ENCODE data around the gene SRL. TPM values are rescaled to one million over a fixed set of nuclear protein-coding genes. Genes with fewer than 3 reads are reported as not detected.

The SRL gene
- total and polyA plus RNA-seq, 4 donors = 0.14 to 0.22 (median 0.17) TPM

DNA sequence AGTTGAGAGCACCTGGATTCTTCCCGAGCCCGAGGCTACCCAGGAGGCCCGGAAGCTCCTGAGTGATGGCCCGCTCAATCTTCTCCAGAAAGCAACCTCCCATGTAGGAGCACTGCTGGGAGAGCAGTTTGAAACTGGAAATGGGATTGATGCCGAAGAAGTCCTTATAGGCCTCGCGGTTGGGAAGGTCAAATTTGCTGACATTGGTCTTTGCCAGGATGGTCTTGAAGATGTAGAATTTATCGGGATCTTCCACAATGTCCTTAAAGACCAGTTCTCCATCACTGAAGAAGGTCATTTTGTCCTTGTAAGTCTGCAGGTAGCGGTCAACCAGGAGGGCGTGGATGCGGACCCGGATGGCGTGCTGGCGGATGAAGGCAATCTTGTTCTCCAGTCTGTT lies 49.7 kb downstream of the SRL start:
- Histone ChIP-seq H3K9ac (ENCODE audit: low read depth in 1 of 2, low read length in 2 of 2) (no peak overlapping the region), H3K27ac (ENCODE audit: low read depth in 1 of 2, low read length in 2 of 2) (no peak overlapping the region), H3K4me1 (ENCODE audit: control insufficient read depth in 4 of 4, insufficient read depth in 4 of 4, low read length in 3 of 4) (no peaks in the 10 kb centered on the region), H3K4me3 (ENCODE audit: low read depth in 1 of 3, low read length in 3 of 3) (no peak overlapping the region), H3K27me3 (ENCODE audit: control insufficient read depth in 4 of 4, insufficient read depth in 4 of 4, low read length in 3 of 4) (no peaks in the 10 kb centered on the region), H3K36me3 (ENCODE audit: control insufficient read depth in 4 of 4, insufficient read depth in 3 of 4, low read depth in 1 of 4, low read length in 3 of 4) (no peaks in the 10 kb centered on the region), H3K9me3 (ENCODE audit: control insufficient read depth in 4 of 4, low read length in 3 of 4) (no peaks in the 10 kb centered on the region)
- TF ChIP-seq NR2F2 (IDR thresholded peaks at IDR 0.05) (no peak), HNF4G (IDR thresholded peaks at IDR 0.05) (no peak), RAD21 (IDR thresholded peaks at IDR 0.05) (no peak), GABPA (IDR thresholded peaks at IDR 0.05 in 1 of 2, conservative IDR thresholded peaks at IDR 0.05 in 1 of 2) (no peak), RXRA (IDR thresholded peaks at IDR 0.05) (no peak), SP1 (IDR thresholded peaks at IDR 0.05) (no peak), JUND (IDR thresholded peaks at IDR 0.05) (no peak), YY1 (IDR thresholded peaks at IDR 0.05) (no peak), HNF4A (conservative IDR thresholded peaks at IDR 0.05) (no peak)
- TF ChIP-seq, protein P1, sequence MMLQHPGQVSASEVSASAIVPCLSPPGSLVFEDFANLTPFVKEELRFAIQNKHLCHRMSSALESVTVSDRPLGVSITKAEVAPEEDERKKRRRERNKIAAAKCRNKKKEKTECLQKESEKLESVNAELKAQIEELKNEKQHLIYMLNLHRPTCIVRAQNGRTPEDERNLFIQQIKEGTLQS (IDR thresholded peaks at IDR 0.05) = no peak
- TF ChIP-seq, protein P2, sequence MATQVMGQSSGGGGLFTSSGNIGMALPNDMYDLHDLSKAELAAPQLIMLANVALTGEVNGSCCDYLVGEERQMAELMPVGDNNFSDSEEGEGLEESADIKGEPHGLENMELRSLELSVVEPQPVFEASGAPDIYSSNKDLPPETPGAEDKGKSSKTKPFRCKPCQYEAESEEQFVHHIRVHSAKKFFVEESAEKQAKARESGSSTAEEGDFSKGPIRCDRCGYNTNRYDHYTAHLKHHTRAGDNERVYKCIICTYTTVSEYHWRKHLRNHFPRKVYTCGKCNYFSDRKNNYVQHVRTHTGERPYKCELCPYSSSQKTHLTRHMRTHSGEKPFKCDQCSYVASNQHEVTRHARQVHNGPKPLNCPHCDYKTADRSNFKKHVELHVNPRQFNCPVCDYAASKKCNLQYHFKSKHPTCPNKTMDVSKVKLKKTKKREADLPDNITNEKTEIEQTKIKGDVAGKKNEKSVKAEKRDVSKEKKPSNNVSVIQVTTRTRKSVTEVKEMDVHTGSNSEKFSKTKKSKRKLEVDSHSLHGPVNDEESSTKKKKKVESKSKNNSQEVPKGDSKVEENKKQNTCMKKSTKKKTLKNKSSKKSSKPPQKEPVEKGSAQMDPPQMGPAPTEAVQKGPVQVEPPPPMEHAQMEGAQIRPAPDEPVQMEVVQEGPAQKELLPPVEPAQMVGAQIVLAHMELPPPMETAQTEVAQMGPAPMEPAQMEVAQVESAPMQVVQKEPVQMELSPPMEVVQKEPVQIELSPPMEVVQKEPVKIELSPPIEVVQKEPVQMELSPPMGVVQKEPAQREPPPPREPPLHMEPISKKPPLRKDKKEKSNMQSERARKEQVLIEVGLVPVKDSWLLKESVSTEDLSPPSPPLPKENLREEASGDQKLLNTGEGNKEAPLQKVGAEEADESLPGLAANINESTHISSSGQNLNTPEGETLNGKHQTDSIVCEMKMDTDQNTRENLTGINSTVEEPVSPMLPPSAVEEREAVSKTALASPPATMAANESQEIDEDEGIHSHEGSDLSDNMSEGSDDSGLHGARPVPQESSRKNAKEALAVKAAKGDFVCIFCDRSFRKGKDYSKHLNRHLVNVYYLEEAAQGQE (IDR thresholded peaks at IDR 0.05) = no peak
- 97% methylated on average over 14 of the region's 14 CpGs for WGBS
- no peak for DNase-seq (ENCODE audit: low spot score)

DNA sequence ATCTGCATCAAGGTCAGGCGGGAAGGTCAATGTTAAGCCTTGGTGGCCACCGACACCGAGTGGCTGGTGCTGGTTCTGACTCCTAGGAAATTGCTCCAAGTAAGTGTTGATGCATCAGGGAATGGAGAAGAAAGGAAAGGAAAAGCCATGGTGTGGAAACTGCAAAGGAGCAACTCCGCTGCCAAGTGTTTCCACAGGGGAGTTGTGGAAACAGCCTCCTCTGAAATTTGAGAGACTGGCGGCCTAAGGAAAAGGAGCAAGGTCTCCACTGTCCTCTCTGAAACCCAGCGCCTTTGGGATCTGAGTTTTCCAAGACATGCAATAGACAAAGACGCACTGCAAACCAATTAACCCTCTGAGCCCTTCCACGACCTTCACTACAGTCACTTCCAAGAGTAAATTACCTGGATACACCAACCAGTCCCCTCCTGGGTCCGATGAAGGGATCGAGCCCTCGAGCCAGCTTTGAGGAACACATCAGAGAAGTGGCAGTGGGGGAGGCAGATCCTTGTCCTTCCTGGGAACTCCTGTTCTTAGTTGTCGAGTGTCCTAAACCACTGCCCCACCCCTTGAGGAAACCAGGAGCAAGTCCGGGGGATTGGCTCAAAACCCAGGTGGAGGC lies 51.1 kb downstream of the SRL start:
- DNase-seq (ENCODE audit: low spot score) = no peak
- no peaks in the 10 kb centered on the region for H3K4me1 ChIP-seq (ENCODE audit: control insufficient read depth in 4 of 4, insufficient read depth in 4 of 4, low read length in 3 of 4)
- no peak overlapping the region for H3K4me3 ChIP-seq (ENCODE audit: low read depth in 1 of 3, low read length in 3 of 3)
- no peaks in the 10 kb centered on the region for H3K36me3 ChIP-seq (ENCODE audit: control insufficient read depth in 4 of 4, insufficient read depth in 3 of 4, low read depth in 1 of 4, low read length in 3 of 4)
- no peaks in the 10 kb centered on the region for H3K27me3 ChIP-seq (ENCODE audit: control insufficient read depth in 4 of 4, insufficient read depth in 4 of 4, low read length in 3 of 4)
- no peak overlapping the region for H3K27ac ChIP-seq (ENCODE audit: low read depth in 1 of 2, low read length in 2 of 2)
- WGBS = 91% methylated on average over 13 of the region's 13 CpGs
- no peaks in the 10 kb centered on the region for H3K9me3 ChIP-seq (ENCODE audit: control insufficient read depth in 4 of 4, low read length in 3 of 4)
- H3K9ac ChIP-seq (ENCODE audit: low read depth in 1 of 2, low read length in 2 of 2) = no peak overlapping the region
- TF ChIP-seq TAF1 (conservative IDR thresholded peaks at IDR 0.05) = no peak

DNA sequence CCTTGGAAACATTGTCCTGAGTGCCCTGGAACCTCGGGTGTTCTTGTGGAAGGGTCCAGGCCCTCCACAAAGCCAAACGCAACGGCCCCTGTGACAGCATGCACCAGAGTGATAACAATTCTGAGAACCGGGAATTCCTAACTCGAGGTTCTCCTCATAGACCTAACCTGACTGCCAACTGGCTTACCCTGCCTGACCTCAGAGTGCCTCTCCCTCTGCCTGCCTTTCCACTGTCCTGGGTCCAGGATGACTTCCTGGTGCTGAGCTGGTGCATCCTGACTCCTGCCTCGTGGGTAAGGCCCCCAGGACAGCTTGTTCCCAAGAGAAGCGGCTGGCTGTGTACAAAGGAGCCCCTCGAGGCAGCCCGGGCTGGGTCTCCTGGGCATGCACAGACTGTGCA lies 51.8 kb downstream of the SRL start:
- Histone ChIP-seq H3K9ac (ENCODE audit: low read depth in 1 of 2, low read length in 2 of 2) (no peak overlapping the region), H3K4me1 (ENCODE audit: control insufficient read depth in 4 of 4, insufficient read depth in 4 of 4, low read length in 3 of 4) (no peaks in the 10 kb centered on the region), H3K27me3 (ENCODE audit: control insufficient read depth in 4 of 4, insufficient read depth in 4 of 4, low read length in 3 of 4) (no peaks in the 10 kb centered on the region), H3K9me3 (ENCODE audit: control insufficient read depth in 4 of 4, low read length in 3 of 4) (no peaks in the 10 kb centered on the region), H3K4me3 (ENCODE audit: low read depth in 1 of 3, low read length in 3 of 3) (no peak overlapping the region), H3K27ac (ENCODE audit: low read depth in 1 of 2, low read length in 2 of 2) (no peak overlapping the region), H3K36me3 (ENCODE audit: control insufficient read depth in 4 of 4, insufficient read depth in 3 of 4, low read depth in 1 of 4, low read length in 3 of 4) (no peaks in the 10 kb centered on the region)
- no peak for DNase-seq (ENCODE audit: low spot score)
- WGBS = 74% methylated on average over 9 of the region's 9 CpGs
- TF ChIP-seq, protein P2 (IDR thresholded peaks at IDR 0.05) = no peak
- TF ChIP-seq TAF1 (conservative IDR thresholded peaks at IDR 0.05) (no peak), HNF4A (conservative IDR thresholded peaks at IDR 0.05) (no peak), EGR1 (IDR thresholded peaks at IDR 0.05; ENCODE audit: low read depth in 2 of 2) (no peak), HNF4G (IDR thresholded peaks at IDR 0.05) (no peak), YY1 (IDR thresholded peaks at IDR 0.05) (no peak), RAD21 (IDR thresholded peaks at IDR 0.05) (no peak), FOXA2 (IDR thresholded peaks at IDR 0.05) (no peak), FOXA1 (IDR thresholded peaks at IDR 0.05) (no peak)
- TF ChIP-seq, protein P3, sequence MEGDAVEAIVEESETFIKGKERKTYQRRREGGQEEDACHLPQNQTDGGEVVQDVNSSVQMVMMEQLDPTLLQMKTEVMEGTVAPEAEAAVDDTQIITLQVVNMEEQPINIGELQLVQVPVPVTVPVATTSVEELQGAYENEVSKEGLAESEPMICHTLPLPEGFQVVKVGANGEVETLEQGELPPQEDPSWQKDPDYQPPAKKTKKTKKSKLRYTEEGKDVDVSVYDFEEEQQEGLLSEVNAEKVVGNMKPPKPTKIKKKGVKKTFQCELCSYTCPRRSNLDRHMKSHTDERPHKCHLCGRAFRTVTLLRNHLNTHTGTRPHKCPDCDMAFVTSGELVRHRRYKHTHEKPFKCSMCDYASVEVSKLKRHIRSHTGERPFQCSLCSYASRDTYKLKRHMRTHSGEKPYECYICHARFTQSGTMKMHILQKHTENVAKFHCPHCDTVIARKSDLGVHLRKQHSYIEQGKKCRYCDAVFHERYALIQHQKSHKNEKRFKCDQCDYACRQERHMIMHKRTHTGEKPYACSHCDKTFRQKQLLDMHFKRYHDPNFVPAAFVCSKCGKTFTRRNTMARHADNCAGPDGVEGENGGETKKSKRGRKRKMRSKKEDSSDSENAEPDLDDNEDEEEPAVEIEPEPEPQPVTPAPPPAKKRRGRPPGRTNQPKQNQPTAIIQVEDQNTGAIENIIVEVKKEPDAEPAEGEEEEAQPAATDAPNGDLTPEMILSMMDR (IDR thresholded peaks at IDR 0.05; ENCODE audit: low read depth, low read length, missing input control) = no peak
- TF ChIP-seq, protein P4, sequence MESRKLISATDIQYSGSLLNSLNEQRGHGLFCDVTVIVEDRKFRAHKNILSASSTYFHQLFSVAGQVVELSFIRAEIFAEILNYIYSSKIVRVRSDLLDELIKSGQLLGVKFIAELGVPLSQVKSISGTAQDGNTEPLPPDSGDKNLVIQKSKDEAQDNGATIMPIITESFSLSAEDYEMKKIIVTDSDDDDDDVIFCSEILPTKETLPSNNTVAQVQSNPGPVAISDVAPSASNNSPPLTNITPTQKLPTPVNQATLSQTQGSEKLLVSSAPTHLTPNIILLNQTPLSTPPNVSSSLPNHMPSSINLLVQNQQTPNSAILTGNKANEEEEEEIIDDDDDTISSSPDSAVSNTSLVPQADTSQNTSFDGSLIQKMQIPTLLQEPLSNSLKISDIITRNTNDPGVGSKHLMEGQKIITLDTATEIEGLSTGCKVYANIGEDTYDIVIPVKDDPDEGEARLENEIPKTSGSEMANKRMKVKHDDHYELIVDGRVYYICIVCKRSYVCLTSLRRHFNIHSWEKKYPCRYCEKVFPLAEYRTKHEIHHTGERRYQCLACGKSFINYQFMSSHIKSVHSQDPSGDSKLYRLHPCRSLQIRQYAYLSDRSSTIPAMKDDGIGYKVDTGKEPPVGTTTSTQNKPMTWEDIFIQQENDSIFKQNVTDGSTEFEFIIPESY (IDR thresholded peaks at IDR 0.05) = no peak

Measured in liver (tissue), 9 donors.